PC-9 (cell line): Measurements from ENCODE around the gene F2RL3.

Experiments used
- CTCF ChIP-seq: fragments of 200-600 bp; sonication (generic); conservative IDR thresholded peaks from 2 replicates; pipeline ENCODE4 v1.6.1; 2017; ENCODE audit warnings: mixed run types, antibody characterized with exemption, mild to moderate bottlenecking, moderate library complexity
- EZH2 ChIP-seq: fragments of 200-600 bp; sonication (generic); IDR thresholded peaks from 2 replicates; pipeline ENCODE4 v1.8.0; 2017; ENCODE audit warnings: antibody characterized with exemption, low read depth

- TF ChIP-seq CTCF (peak; percentile 82), EZH2 (no peak)
Measured at GRCh38 chr19:16899566-16900075, 10.8 kb downstream of the F2RL3 start.
